Measurements from ENCODE around the gene L3MBTL4. TPM values are rescaled to one million over a fixed set of nuclear protein-coding genes. Genes with fewer than 3 reads are reported as not detected.

Gene L3MBTL4
- total RNA-seq, 1 experiment from 2014 or later = not detected

- ChIA-PET POLR2A (ENCODE audit: low non-redundant PET) (no interaction called here), CTCF (no interaction called here)
- DNase-seq (ENCODE audit: low spot score) = no peak
- no peaks in the 10 kb centered on the region for H3K4me1 ChIP-seq (ENCODE audit: insufficient read depth, low read length, poor library complexity, severe bottlenecking)
- H3K27ac ChIP-seq (ENCODE audit: low read depth, low read length, poor library complexity, severe bottlenecking) = no peak overlapping the region
- TF ChIP-seq EZH2 (IDR thresholded peaks at IDR 0.05; ENCODE audit: borderline replicate concordance, low read depth, low read length, poor library complexity, severe bottlenecking) (no peak), CTCF (conservative IDR thresholded peaks at IDR 0.05; ENCODE audit: low read depth, low read length) (no peak)
- intact Hi-C loops (cut with micrococcal nuclease; ENCODE audit: unreplicated experiment) = no loop called here
- H3K4me3 ChIP-seq (ENCODE audit: low read depth, low read length, poor library complexity, severe bottlenecking) = no peak overlapping the region
- peaks cover 36% of the 10 kb centered on the region for H3K9me3 ChIP-seq (ENCODE audit: low read depth, low read length, poor library complexity, severe bottlenecking)
- no peaks in the 10 kb centered on the region for H3K36me3 ChIP-seq (ENCODE audit: insufficient read depth, low read length, poor library complexity, severe bottlenecking)
- no TSS peak for BruUV-seq (replicated peaks)
- H3K27me3 ChIP-seq (replicated peaks; ENCODE audit: insufficient read depth, low read depth, low read length, poor library complexity) = no peaks in the 10 kb centered on the region
These were observed 417.4 kb downstream of the L3MBTL4 start for GRCh38 chr18:5997361-5997760.

GRCh38 chr18:5995626-5996025 lies 419.1 kb downstream of the L3MBTL4 start:
- Histone ChIP-seq H3K4me3 (ENCODE audit: low read depth, low read length, poor library complexity, severe bottlenecking) (no peak overlapping the region), H3K27ac (ENCODE audit: low read depth, low read length, poor library complexity, severe bottlenecking) (no peak overlapping the region), H3K27me3 (replicated peaks; ENCODE audit: insufficient read depth, low read depth, low read length, poor library complexity) (no peaks in the 10 kb centered on the region), H3K9me3 (ENCODE audit: low read depth, low read length, poor library complexity, severe bottlenecking) (peaks cover 33% of the 10 kb centered on the region), H3K36me3 (ENCODE audit: insufficient read depth, low read length, poor library complexity, severe bottlenecking) (no peaks in the 10 kb centered on the region), H3K4me1 (ENCODE audit: insufficient read depth, low read length, poor library complexity, severe bottlenecking) (no peaks in the 10 kb centered on the region)
- intact Hi-C loops (cut with micrococcal nuclease; ENCODE audit: unreplicated experiment) = no loop called here
- no peak for DNase-seq (ENCODE audit: low spot score)
- BruUV-seq (replicated peaks) = no TSS peak
- no peak for TF ChIP-seq CTCF (conservative IDR thresholded peaks at IDR 0.05; ENCODE audit: low read depth, low read length)
- no peak for TF ChIP-seq EZH2 (IDR thresholded peaks at IDR 0.05; ENCODE audit: borderline replicate concordance, low read depth, low read length, poor library complexity, severe bottlenecking)
- CTCF ChIA-PET = no interaction called here
- POLR2A ChIA-PET (ENCODE audit: low non-redundant PET) = interaction anchor here (0.5 kb wide), 1 partner anchor 1584 kb away, joined by 3 read pairs; no protein-coding TSS in a partner anchor

DNA sequence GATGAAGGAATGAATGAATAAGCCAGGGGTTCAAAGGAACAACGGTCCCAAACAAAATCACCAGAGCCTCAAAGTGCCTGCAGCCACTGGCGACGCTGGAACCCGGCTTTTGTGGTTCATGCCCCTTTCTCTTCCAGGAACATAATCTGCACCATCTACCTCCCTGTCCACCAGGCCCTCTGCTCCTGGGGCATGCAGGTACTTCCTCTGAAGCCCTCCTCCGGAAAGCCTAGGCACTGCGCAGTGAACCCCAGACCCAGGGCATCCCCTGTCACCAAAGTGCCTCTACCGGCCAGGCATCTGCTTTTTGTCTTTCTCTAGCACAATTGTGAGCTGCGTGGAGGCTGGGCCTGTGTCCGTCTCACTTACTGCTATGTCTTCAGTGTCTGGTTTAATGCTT lies 420.8 kb downstream of the L3MBTL4 start:
- no peak for DNase-seq (ENCODE audit: low spot score)
- intact Hi-C loops (cut with micrococcal nuclease; ENCODE audit: unreplicated experiment) = no loop called here
- CTCF ChIA-PET = no interaction called here

More for the DNA sequence above, 420.8 kb downstream of the L3MBTL4 start:
- H3K36me3 ChIP-seq (ENCODE audit: insufficient read depth, low read length, poor library complexity, severe bottlenecking) = no peaks in the 10 kb centered on the region
- no peak overlapping the region for H3K4me3 ChIP-seq (ENCODE audit: low read depth, low read length, poor library complexity, severe bottlenecking)
- H3K27ac ChIP-seq (ENCODE audit: low read depth, low read length, poor library complexity, severe bottlenecking) = no peak overlapping the region
- TF ChIP-seq CTCF (conservative IDR thresholded peaks at IDR 0.05; ENCODE audit: low read depth, low read length) (no peak), EZH2 (IDR thresholded peaks at IDR 0.05; ENCODE audit: borderline replicate concordance, low read depth, low read length, poor library complexity, severe bottlenecking) (no peak)
- no TSS peak for BruUV-seq (replicated peaks)
- POLR2A ChIA-PET (ENCODE audit: low non-redundant PET) = no interaction called here
- no peaks in the 10 kb centered on the region for H3K27me3 ChIP-seq (replicated peaks; ENCODE audit: insufficient read depth, low read depth, low read length, poor library complexity)
- H3K4me1 ChIP-seq (ENCODE audit: insufficient read depth, low read length, poor library complexity, severe bottlenecking) = no peaks in the 10 kb centered on the region
- peaks cover 33% of the 10 kb centered on the region for H3K9me3 ChIP-seq (ENCODE audit: low read depth, low read length, poor library complexity, severe bottlenecking)
